ELF-1 (cell line): ENCODE data around the gene FCGR2B.
"Not testable (repeated sequence)": the region's sequence is repeated elsewhere in the genome, so short reads cannot be mapped to it uniquely, and the experiment has no call there.

Experiments used
- DNase-seq: peaks from one replicate; pipeline ENCODE4 v3.0.0-alpha.2; 2016; ENCODE audit warnings: low read depth, low spot score

The FCGR2B gene

DNA sequence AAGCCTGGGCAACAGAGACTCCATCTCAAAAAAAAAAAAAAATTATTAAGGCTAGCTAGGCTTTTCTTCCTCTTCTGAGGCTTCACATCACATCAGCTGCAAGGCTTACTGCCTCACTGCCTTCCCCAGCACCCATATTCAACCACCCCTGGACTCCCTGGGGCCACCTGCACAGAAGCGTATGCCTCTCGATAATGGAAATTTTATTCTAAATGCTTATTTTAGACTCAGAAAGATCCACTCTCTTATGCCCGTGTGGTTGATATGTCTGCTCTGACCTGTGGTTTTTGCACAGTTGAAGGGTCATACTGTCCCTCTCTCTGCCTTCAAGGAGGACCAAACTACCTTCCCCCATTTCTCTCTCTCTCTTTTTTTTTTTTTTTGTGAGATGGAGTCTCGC is 42.6 kb downstream of the FCGR2B start:
- no peak for DNase-seq

- DNase-seq = no peak
These were observed 43.2 kb downstream of the FCGR2B start for GRCh38 chr1:161706113-161706481.

DNA sequence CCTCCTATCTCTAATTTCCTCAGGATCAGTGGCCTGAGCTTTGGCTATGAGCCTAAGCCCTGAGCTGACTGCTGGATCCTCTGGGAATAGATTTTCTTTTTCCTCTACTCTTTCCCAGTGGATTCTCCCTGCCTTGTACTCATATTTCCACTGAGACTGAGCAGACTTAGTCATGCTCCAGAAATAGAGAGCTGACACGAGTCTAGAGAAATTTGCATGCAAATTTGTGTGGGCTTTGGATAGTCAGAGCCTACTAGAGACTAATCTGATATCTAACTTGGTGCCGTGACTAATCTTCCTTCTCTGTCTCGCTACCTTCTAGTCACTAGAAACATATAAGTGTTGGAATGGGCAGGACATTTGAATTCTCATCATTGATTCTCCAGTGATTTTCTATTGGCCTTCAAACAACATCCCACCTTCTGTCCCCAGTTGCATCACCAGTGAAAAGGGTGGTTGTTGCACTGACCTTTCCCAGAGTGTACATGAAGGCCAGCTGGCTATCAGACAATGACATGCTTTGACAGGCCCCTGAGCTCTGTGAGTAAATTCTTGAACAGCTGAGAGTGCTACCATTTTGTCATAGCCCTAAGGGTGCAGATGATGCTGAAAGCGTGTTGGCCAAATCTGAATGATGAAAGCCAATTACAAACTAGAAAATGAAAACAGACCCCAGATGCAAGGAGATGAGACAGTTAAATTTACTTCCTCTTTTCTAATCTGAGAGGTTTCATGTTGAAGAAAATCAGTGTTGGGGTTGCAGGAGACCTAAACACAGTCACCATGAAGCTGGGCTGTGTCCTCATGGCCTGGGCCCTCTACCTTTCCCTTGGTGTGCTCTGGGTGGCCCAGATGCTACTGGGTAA is 43.8 kb downstream of the FCGR2B start, which contains the start of gene FCRLA:
FCRLA (plus strand) TSS at position 748 of the 866 bp plus-strand sequence; CDS start at position 784, 36 bp downstream.
- DNase-seq = no peak

DNA sequence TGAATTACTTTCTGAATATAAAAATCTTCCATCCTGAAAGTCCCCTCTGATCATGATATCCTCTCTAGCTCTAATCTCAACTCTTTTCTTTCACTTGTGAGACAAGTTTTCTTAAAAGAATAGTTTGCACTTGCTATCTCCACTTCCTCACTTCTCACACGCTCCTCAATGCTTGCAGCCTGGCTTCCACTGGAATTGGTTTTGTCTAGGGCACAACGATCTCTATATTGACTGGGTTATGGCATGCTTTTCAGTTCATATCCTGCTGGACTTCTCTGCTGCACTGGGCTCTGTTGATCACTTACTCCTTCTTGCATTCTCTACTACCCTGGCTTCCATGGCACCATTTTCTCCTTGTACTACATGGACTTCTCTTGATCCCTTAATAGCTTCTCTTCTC is 44.6 kb downstream of the FCGR2B start:
- no peak for DNase-seq

DNA sequence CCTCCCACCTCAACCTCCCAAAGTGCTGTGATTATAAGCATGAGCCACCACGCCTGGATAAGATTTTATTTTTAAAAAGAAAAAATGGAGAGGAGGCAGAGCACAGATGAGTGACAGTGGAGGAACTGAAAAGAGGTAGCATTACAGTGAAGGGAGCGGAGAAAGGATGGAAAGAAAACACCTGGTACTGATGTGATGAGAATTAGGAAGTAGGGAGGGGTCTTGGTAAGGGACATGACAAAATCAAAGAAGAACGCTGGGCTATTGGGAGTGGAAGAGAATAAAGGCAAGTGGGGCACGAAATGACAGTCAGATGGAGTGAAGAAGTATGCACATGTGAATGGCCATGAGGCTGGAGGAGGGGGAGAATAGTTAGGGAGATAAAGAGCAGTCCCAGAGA is 46.4 kb downstream of the FCGR2B start:
- no peak for DNase-seq

DNA sequence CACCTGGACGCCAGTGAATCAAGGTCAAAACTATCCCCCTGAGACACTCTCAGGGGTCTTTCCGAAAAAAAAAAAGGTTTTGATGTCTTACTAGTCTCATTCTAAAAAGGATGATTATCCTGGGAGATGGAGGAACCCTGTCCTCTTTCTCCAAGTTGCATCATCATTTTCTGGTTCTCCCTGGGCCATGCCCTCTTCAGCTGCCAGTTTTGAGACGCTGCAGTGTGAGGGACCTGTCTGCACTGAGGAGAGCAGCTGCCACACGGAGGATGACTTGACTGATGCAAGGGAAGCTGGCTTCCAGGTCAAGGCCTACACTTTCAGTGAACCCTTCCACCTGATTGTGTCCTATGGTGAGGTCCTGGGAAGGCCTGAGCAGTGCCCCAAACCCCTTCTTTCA is 47.6 kb downstream of the FCGR2B start:
- DNase-seq = no peak

- no peak for DNase-seq
These were observed 55.8 kb downstream of the FCGR2B start for GRCh38 chr1:161718559-161719324.

DNA sequence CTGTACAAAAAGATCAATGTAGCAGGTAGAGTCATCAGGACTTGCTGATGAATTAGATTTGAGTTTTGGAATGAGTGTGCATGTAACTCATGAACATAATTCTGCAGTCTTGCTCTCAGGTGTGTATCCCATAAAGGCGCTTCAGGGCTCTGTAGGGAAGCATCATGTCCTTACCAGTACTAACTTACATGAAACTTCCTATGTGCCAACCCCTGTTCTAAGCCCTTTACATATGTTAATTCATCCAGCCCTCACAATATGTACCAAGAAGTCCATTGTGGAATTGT is 56.3 kb downstream of the FCGR2B start:
- no peak for DNase-seq

DNA sequence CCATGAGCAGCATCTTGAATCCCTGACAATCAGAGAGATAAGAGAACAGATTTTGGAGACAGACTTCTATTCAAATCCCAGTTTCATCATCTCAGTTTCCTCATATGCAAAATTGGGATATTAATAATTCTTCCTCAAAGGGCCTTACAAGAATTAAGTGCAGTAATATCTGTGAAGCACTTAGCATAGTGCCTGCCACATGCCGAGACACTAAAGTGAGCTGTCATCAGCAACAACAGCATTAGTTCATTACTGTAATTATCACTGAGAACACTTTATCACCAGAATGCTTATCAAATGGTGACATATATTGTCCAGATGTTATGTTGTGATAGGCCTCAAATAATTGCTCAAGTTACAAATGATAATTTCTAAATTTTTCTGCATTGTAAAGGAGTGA is 57.5 kb downstream of the FCGR2B start:
- DNase-seq = no peak

GRCh38 chr1:161720956-161721737 is 58.2 kb downstream of the FCGR2B start, which contains the start of gene FCRLB:
Gene FCRLB, plus strand, starts transcription at chr1:161721544. Its CDS starts 1,129 bp downstream, at chr1:161722673.
- no peak for DNase-seq

GRCh38 chr1:161721738-161722343 is 58.9 kb downstream of the FCGR2B start:
- DNase-seq = no peak

DNA sequence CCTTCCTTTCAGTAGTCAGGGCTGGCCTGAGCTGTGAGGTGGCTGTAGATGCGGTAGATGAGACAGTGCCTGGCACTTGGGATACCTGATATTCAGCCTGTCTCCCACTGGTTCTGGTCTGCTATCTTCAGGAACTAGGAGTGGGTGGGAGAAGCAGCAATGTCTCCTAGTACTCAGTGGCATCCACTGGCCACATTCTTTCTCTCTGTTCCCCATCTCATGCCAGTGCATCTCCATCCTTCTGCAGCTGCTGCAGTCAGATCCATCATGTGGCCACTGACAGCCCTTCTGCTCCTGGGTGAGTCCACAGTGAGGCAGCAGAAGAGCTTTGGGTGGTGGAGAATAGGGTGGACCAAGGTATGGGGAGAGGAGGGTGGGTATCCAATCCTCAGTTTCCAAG is 59.5 kb downstream of the FCGR2B start:
- no peak for DNase-seq

- DNase-seq = peak; percentile 43
These were observed 60.7 kb downstream of the FCGR2B start for GRCh38 chr1:161723459-161724141.

DNA sequence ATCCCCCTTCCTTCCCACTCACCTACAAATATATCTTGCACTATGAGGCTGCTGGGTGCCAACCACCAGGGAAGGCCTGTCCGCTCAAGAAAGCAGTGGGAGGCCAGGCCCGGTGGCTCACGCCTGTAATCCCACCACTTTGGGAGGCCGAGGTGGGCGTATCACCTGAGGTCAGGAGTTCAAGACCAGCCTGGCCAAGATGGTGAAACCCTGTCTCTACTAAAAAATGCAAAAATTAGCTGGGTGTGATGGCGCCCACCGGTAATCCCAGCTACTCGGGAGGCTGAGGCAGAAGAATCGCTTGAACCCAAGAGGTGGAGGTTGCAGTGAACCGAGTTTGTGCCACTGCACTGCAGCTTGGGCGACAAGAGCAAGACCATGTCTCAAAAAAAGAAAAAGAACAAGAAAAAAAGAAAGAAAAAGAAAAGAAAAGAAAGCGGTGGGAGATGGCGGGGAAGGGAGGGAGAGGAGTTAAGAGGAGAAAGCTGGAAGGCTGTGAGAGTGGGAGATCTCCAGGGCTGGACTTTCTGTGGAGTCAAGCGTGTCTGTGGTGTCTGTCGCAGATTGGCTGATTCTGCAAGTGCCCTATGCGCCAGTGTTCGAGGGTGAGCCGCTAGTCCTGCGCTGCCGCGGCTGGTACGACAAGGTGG is 62.4 kb downstream of the FCGR2B start:
- DNase-seq = not testable (repeated sequence)

DNA sequence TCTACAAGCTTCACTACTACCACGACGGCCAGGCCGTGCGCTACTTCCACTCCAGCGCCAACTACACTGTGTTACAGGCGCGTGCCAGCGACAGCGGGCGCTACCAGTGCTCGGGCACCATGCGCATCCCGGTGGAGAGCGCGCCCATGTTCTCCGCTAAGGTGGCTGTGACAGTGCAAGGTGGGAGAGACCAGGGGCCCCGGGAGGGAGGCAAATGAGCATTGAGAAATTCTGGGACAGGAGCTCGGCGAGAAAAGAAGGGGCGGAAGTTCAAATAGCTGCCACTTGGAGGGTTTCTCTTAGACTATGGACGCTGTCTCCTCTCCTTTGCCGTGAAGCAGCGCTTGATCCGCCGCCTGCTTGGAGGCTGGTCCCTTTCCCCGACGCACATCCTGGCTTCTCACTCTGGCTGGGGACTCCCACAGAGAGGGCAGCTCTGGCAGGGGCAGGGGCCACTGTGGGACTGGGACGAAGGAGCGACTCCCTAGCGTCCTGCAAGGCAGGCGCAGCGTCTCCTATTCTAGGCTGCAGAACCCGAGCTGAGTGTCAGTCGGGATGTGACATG is 63.0 kb downstream of the FCGR2B start:
- DNase-seq = peak; percentile 62

DNA sequence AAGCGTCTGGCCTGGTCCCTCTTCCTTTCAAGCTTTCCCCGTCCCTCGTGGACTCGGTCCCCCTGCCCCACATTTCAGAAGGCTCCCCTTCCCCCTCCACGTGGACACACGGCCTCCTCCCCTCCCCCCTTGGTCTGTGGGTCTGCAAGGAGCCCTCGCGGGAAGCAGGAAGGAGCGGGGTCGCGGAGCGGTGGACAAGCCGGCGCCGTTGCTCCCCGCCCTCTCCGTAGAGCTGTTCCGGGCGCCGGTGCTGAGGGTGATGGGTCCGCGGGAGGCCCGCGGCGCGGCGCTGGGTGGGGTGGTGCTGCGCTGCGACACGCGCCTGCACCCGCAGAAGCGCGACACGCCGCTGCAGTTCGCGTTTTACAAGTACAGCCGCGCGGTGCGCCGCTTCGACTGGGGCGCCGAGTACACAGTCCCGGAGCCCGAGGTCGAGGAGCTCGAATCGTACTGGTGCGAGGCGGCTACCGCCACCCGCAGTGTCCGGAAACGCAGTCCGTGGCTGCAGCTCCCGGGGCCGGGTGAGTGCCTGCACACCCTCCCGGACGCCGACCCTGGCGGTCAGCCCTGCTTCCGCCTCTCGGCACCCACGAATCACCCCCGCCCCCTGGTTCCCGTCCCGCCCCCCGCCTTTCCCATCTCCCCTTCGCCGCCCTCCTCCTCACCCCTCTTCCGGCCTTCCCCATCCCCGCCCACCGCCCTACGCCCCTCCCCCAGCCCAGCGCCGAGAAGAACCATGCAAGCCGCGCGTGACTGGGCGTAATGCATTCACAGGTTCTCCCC is 63.7 kb downstream of the FCGR2B start:
- DNase-seq = peak; percentile 51

DNA sequence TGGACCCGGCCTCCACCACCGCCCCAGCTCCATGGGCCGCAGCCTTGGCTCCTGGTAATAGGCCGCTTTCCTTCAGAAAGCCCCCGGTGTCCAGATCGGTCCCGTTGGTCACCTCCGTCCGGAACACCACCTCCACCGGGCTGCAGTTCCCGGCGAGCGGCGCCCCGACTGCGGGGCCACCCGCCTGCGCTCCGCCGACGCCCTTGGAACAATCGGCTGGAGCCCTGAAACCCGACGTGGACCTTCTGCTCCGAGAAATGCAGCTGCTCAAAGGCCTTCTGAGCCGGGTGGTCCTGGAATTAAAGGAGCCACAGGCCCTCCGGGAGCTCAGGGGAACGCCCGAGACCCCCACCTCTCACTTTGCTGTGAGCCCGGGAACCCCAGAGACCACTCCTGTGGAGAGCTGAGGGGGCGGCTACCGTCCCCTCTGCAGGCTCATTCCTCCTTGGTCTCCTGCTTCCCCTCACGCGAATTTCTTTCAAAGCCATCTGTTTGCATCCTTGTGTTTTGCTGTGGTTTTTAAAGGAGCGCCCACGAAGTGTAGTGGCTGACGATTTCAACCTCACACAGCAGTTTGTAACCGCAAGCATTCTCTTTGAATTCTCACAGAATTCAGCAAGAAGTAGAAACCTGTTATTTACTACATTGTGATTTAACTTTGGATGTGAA is 64.4 kb downstream of the FCGR2B start:
- peak; percentile 30 for DNase-seq
